Anterior cingulate cortex (tissue), 58 donors: ENCODE results near the gene CUEDC2.
A peak's percentile ranks its signal among the peaks of the same experiment; 100 is the strongest.

ENCODE experiments used
- DNase-seq, 58 donors: peaks; one replicate each; lab custom pipeline; 2025; lab: John Stamatoyannopoulos, UW

Gene CUEDC2

GRCh38 chr10:102399217-102400021, 33.0 kb downstream of the CUEDC2 start:
- peak in 57 of 58 donors; percentile 59 to 91 (median 77) for DNase-seq

GRCh38 chr10:102398172-102399020, 34.0 kb downstream of the CUEDC2 start:
- no peak for DNase-seq

GRCh38 chr10:102397222-102398171, 34.9 kb downstream of the CUEDC2 start:
- DNase-seq: no peak

GRCh38 chr10:102396730-102397151, 35.6 kb downstream of the CUEDC2 start:
- DNase-seq: no peak

- no peak for DNase-seq
These were observed 36.1 kb downstream of the CUEDC2 start for GRCh38 chr10:102396317-102396650.

- peak in 54 of 58 donors; percentile 12 to 83 (median 64) for DNase-seq
These were observed 36.7 kb downstream of the CUEDC2 start, which contains the start of gene NFKB2 for GRCh38 chr10:102395400-102396316. Gene NFKB2 (plus strand): TSS chr10:102395705. CDS start chr10:102395960, 255 bp downstream.

- DNase-seq: no peak
These were observed 37.5 kb downstream of the CUEDC2 start for GRCh38 chr10:102394801-102395399.

- DNase-seq: peak in 54 of 58 donors; percentile 53 to 94 (median 81)
These were observed 38.1 kb downstream of the CUEDC2 start for GRCh38 chr10:102394079-102394800.

GRCh38 chr10:102393411-102394078, 38.8 kb downstream of the CUEDC2 start:
- peak in 1 of 58 donors; percentile 76 for DNase-seq

- no peak for DNase-seq
These were observed 40.1 kb downstream of the CUEDC2 start for GRCh38 chr10:102392306-102392705.

- no peak for DNase-seq
These were observed 42.5 kb downstream of the CUEDC2 start for GRCh38 chr10:102389894-102390293.

- no peak for DNase-seq
These were observed 47.6 kb downstream of the CUEDC2 start for GRCh38 chr10:102384606-102385429.

- no peak for DNase-seq
These were observed 48.3 kb downstream of the CUEDC2 start for GRCh38 chr10:102384053-102384452.

GRCh38 chr10:102382871-102383270, 49.5 kb downstream of the CUEDC2 start:
- no peak for DNase-seq

- DNase-seq: no peak
These were observed 50.4 kb downstream of the CUEDC2 start for GRCh38 chr10:102381983-102382382.

- DNase-seq: no peak
These were observed 53.0 kb downstream of the CUEDC2 start for GRCh38 chr10:102379383-102379782.

- DNase-seq: no peak
These were observed 55.5 kb downstream of the CUEDC2 start for GRCh38 chr10:102376901-102377300.
